M059J (cell line): ENCODE measurements around the gene HGFAC. TPM values are rescaled to one million over a fixed set of nuclear protein-coding genes. Genes with fewer than 3 reads are reported as not detected.

Experiments used
- DNase-seq: peaks from one replicate; pipeline ENCODE4 v3.0.0-alpha.2; 2012; ENCODE audit warnings: low read depth
- total RNA-seq: library from RNA; depleted of rRNA; stranded (reverse); fragments of >200 nt; shearing (Covaris generic); gene quantifications from 2 replicates; pipeline ENCODE4 v1.2.3, GENCODE V29; 2014

Gene HGFAC
- total RNA-seq, 1 experiment from 2014 or later = not detected

GRCh38 chr4:3461515-3462291, 19.9 kb downstream of the HGFAC start:
- DNase-seq = peak; percentile 78

DNA sequence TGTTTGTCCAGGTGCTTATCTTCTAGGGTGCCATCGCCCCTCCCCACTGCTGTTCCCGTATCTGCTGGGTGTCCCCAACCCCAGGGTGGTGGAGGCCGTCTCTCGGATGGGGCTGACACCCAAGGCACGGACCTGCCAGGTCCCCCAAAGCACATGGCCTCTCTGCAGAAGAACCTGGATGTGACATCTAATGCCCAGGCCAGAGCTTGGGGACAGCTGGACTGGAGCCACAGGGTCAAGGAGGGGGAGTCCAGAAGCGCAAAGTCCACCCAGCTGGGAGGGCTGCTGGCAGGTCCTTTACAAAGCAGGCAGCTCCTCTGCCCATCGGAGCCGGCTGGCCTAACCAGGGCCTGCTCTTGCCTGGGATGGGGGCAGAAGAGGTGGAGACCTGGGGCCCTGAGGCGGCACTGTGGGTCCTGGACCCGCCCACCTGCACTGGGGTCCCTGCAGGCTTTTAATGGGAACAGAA, 20.6 kb downstream of the HGFAC start:
- DNase-seq = no peak

DNA sequence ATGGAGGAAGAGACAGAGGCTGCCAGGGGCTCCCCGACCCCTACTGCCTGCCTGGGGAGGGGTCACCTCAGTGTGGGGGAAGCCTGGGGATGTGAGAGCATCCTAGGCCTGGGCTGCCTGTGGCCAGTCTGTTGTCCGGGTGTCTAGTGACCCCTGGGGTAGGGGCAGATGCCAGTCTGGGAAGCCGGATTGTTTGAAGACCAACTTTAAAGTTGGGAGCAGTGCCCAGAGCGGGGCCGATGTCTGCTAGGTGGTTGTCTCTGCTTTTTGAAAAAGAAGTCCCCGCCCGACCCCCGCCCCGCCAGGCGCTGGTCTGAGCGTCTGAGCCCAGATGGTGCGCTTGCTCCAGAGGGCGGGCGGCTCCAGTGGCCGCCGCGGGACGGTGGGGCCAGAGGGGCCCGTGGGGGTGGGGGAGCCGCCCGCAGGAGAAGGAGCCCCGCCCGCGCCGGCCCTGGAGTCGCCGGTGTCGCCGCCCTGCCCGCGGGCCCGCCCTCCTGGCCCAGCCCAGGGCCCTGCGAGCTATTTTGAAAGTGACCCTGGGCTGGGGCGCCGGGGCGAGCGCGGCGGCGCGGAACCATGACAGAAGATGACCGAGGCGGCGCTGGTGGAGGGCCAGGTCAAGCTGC, 21.1 kb downstream of the HGFAC start, which contains the start of gene DOK7:
TSS of gene DOK7 (plus strand) at position 517 of the 626 bp plus-strand sequence. CDS start at position 587, 70 bp downstream.
- DNase-seq = no peak

DNA sequence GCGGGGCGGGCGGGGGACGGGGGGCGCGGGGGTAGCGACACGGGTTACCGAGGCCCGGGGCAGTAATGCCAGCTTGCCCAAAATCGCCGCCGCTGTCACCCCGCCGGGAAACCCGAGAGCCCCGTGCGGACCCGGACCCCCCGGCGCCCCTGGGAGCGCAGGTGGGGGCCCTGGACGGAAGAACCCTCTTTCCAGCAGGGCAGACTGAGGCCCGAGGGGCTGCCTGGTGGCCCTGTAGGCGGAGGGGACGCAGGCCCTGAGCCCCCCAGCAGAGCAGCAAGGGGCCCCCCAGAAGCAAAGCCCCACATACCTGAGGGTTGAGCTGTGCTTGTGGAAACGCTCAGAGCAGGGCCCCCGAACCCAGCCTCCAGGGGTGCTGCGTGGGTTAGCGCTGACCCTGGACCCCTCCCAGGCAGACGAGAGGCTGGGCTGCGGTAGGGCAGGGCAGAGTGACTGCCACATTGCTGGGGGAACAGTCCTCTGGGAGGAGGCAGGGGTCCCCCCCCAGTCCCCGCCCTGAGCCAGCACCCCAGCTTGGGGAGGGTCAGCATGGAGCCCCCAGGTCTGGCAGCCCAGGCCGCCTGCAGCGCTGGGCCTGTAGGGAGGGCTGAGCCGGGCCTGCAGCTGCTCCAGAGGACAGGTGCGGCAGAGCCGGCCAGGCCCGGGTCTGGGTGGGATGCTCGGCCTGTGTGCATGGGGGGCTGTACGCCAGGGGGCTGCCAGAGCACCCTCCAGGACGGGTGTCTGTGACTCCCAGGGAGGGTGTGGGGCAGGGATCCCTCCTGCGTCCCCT, 22.0 kb downstream of the HGFAC start:
- DNase-seq = no peak

DNA sequence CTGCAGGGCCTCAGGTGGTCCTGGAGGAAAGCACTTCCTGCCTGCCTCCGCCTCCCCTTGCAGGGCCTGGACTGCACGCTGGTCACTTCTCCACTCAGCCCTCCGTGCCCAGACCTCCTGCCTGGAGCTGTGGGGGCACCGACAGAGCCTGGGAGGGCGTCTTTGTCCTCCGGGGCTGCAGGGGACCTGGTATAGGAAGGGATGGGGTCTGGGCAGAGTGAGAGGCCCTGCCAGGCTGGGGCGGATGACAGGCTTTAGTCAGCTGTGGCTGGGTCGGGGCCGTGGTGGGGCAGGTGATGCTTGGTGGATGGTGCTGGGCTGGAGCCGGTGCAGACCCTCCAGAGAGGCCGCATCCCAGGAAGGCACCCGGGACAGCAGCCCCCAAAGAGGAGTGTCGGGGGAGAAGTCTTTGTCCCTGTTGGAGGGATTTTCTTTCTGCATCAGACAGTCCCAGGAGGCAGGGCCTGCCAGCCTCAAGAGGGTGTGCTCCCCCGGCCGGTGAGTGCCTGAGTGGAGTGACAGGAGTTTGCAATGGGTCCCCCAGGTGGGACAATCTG, 22.7 kb downstream of the HGFAC start:
- DNase-seq = no peak

DNA sequence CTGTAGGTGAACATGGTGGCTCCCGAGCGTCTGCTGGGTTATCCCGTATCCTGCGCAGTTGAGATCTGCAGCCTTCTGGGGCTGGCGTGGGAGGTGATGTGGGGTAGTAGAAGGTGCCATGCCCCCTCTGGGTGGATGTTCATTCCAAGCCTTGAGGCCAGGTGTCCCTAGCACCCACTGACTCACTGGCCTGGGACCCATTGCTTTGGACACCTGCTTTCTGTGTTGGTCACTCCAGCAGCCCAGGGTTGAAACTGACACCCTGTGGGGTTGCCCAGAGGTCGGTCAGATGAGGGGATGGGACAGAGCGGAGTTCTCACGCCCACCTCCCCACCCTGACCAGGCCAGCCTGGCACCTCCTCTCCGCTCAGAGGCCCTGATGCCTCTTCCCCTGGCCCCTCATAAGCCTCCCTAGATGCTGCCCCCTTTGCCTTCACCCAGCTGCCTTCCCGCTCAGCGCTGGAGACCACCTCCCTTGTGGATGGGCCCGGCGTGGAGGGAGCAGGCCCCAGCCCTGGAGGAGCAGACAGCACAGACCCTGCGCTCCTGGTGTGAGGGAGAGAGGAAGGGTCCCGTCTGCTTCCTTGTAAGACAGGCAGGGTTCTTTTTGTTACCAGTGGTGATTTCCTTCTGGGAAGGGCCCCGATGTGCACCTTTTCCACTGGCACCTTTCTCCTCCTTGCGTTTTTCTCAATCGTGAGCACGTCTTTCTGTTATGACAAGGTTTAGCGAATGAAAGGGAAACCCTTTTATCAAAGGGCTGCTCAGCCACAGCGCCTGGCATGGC, 23.3 kb downstream of the HGFAC start:
- DNase-seq = no peak

GRCh38 chr4:3465698-3466671, 24.2 kb downstream of the HGFAC start:
- DNase-seq = no peak

DNA sequence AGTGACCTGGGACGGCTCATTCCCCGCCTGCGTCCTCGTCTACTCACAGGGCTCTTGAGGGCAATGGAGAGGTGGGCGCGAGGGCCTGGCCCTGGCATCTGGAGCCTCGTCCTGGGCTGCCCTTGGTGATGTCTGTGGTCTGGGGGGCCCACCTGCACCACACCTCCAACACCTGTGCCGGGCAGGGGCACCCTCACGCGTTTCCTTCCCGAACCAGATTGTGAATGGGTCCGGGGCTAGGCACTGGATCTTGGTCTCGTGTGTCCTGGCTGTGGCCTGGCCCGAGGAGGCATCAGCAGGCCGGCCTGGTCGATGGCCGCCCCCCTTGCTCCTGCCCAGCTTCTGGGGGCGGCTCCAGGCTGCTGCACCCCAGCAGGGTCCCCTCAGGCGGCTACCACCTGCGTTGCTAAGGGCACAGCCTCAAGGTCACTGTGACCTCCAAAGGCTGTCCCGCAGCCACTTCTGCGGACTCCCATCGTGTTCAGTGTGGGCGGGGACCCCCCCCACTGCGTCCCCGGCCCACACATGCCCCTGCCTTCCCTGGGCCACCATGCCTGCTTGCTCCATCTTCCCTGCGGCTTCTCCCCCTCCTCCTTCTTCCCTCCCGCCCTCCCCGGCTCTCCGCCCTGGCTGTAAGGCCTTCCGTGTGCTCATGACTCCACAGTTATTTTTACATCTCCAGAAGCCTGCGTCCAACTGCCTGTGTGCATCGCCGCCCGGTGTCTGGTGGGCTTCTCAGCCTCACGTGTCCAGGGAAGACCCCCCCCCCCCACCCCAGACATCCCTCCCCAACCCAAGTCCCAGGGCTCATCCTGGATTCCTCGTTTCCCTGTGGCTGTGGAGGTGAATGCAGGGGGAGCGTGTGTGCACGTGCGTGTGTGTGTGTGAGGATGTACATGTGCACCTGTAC, 25.2 kb downstream of the HGFAC start:
- DNase-seq = no peak

- no peak for DNase-seq
These were observed 25.8 kb downstream of the HGFAC start for GRCh38 chr4:3467601-3468031.

DNA sequence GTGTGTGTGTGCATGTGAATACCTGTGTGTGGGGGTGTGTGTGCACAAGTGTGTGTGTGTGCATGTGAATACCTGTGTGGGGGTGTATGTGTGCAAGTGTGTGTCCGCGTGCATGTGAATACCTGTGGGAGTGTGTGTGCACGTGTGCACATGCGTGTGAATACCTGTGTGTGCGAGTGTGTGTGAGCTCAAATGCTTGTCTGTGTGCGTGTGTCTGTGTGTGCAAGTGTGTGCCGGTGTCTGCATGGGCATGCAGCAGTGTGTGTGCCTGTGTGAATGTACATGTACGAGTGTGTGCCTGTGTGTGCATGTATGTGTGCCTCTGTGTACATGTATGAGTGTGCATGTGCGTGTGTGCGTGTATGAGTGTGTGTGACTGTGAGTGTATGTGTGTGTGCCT, 26.4 kb downstream of the HGFAC start:
- DNase-seq = no peak

GRCh38 chr4:3468804-3469203, 27.0 kb downstream of the HGFAC start:
- no peak for DNase-seq

- no peak for DNase-seq
These were observed 27.8 kb downstream of the HGFAC start for GRCh38 chr4:3469386-3470243.

- peak; percentile 31 for DNase-seq
These were observed 28.7 kb downstream of the HGFAC start for GRCh38 chr4:3470244-3471097.

DNA sequence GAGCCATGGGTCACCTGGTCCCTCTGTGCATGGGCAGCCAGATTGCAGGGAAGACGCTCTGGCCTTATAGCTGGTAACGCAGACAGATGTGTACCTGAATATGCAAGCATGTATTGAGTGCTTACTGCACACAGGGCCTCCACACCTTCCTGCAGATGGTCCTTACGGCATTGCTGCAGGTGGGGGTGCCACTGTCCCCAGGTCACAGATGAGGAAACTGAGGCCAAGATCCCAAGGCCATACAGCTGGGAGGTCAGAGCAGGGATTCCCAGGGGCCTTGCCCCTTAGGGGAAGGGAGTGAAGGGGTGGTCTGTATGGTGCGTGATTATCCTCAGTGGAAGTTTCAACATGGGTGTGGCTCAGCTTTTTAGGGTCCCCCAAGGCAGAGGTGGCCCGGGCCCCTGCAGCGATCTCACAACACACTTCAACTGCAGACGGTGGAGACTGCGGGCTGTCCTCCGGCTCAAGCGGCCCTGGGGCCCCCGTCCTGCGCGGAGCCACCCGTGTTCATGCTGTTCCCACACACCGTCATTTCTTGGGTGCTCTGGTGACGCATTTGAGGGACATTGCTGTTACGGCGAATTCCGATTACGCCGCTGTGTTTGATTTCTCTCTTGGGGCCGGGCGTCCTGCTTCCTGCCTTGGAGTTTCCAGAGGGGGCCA, 29.5 kb downstream of the HGFAC start:
- no peak for DNase-seq

GRCh38 chr4:3471886-3472285, 30.1 kb downstream of the HGFAC start:
- DNase-seq = no peak

- no peak for DNase-seq
These were observed 30.8 kb downstream of the HGFAC start for GRCh38 chr4:3472411-3473141.
